Testis (tissue), 3 donors: ENCODE measurements around the gene SELENOM. TPM values are rescaled to one million over a fixed set of nuclear protein-coding genes. Genes with fewer than 3 reads are reported as not detected.

ENCODE experiments used
- DNase-seq: peaks from one replicate; pipeline ENCODE4 v3.0.0-alpha.2; 2019
- H3K27ac ChIP-seq, 2 donors: fragments of 200-600 bp; sonication (generic); one replicate each; pipeline ENCODE4 v1.5.1; 2019
- H3K27me3 ChIP-seq: fragments of 200-600 bp; sonication (generic); one replicate; pipeline ENCODE4 v1.5.1; 2019
- H3K36me3 ChIP-seq: fragments of 200-600 bp; sonication (generic); one replicate; pipeline ENCODE4 v1.5.1; 2017; ENCODE audit warnings: low read depth; ENCODE audit errors: missing control alignments
- H3K4me1 ChIP-seq: fragments of 200-600 bp; sonication (generic); one replicate; pipeline ENCODE4 v1.5.1; 2019
- H3K4me3 ChIP-seq, 2 donors: fragments of 200-600 bp; sonication (generic); one replicate each; pipeline ENCODE4 v1.5.1; 2017 to 2019
- H3K9me3 ChIP-seq: fragments of 200-600 bp; sonication (generic); one replicate; pipeline ENCODE4 v1.5.1; 2017
- POLR2A ChIP-seq: fragments of 450-650 bp; IDR thresholded peaks from one replicate; pipeline ENCODE4 v1.6.1; 2017; ENCODE audit warnings: antibody characterized with exemption, mild to moderate bottlenecking, moderate library complexity
- WGBS, 2 donors: methylation state at CpG; one replicate each; pipeline ENCODE4 v1.1.5; 2018; 5-methylcytosine and 5-hydroxymethylcytosine counted together
- intact Hi-C: fragments of 100-400 bp; cut with DNase I; formaldehyde crosslinking; loops from one replicate; pipeline ENCODE4 v1.15.1; 2023; ENCODE audit warnings: low total_unique reads
- polyA plus RNA-seq: library from polyadenylated mRNA; stranded (reverse); fragments of 350-450 nt; fragmentation: Illumina TruSeq; extraction: RNeasy Lipid Tissue Mini Kit (QIAGEN cat#74804); gene quantifications from one replicate; pipeline ENCODE4 v1.2.3, GENCODE V29; 2014; ENCODE audit warnings: low read depth, low replicate concordance; ENCODE audit not compliant: insufficient read depth
- total RNA-seq, 2 donors: library from RNA; depleted of rRNA; stranded (reverse); fragments of >200 nt; gene quantifications; one replicate each; pipeline ENCODE4 v1.2.3, GENCODE V29; 2016
- TF ChIP-seq, protein P1 (sequence below), 3 experiments: fragments of 450-650 bp in 2 of 3; fragments of 200-600 bp in 1 of 3; sonication (generic) in 1 of 3; IDR thresholded peaks; one replicate each; pipeline ENCODE4 v1.5.1; 2016 to 2019; ENCODE audit warnings: antibody characterized with exemption in 3 of 3, mild to moderate bottlenecking in 2 of 3, moderate library complexity in 1 of 3

Gene SELENOM
- total and polyA plus RNA-seq, 3 donors from 2014 or later: 77.4 to 102 (median 82.8) TPM

DNA sequence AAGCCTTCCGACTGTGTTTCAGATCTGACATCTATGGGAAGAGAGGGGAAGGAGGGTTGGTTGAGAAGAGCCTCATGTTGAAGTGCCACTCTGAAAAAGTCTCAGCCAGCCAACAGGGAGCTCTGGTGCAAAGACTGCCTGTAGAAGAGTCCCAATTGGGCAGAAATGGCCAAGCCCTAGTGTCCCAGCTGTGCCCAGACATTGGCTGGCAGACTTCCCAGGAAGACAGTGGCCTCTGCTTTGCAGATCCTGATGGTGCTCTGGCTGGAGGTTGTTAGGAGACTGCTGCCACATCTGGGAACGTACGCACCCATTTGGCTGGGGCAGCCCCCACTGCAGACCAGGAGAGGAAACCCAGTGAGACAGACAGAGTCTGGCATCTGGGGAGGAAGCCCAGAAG, 36.2 kb upstream of the SELENOM start:
- 76 to 79% methylated on average over 3 of the region's 3 CpGs for WGBS, 2 donors

DNA sequence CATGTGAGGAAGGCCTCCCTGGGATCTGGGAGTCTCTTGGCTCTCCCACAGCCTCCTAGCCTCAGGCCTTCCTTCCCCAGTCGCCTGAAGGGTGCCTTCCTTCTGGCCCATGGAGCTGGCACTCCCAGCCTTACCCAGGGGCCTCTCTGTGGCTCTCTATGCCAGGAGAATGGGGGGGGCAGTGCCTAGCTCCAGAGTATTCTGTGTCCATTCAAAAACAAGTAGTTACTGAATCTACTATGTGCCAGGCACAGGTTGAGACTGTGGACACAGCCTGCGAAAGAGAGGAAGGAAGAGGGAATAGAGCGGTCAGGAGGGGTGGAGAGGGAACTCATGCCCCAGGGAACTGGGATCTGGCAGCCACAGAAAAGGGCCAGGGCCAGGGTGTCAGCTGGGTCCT, 35.7 kb upstream of the SELENOM start:
- no peak for TF ChIP-seq POLR2A
- TF ChIP-seq, protein P1, sequence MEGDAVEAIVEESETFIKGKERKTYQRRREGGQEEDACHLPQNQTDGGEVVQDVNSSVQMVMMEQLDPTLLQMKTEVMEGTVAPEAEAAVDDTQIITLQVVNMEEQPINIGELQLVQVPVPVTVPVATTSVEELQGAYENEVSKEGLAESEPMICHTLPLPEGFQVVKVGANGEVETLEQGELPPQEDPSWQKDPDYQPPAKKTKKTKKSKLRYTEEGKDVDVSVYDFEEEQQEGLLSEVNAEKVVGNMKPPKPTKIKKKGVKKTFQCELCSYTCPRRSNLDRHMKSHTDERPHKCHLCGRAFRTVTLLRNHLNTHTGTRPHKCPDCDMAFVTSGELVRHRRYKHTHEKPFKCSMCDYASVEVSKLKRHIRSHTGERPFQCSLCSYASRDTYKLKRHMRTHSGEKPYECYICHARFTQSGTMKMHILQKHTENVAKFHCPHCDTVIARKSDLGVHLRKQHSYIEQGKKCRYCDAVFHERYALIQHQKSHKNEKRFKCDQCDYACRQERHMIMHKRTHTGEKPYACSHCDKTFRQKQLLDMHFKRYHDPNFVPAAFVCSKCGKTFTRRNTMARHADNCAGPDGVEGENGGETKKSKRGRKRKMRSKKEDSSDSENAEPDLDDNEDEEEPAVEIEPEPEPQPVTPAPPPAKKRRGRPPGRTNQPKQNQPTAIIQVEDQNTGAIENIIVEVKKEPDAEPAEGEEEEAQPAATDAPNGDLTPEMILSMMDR (IDR thresholded peaks at IDR 0.05): no peak
- intact Hi-C loops: loop anchor here (10.0 kb wide), 1 partner anchor 48 kb away; no protein-coding TSS in a partner anchor
- Histone ChIP-seq H3K4me1 (no peaks in the 10 kb centered on the region), H3K36me3 (no peaks in the 10 kb centered on the region), H3K27me3 (no peaks in the 10 kb centered on the region), H3K4me3 (no peak overlapping the region), H3K9me3 (no peaks in the 10 kb centered on the region), H3K27ac (no peak overlapping the region)
- 77 to 80% methylated on average over 2 to 3 of the region's 3 CpGs for whole genome bisulfite sequencing, 2 donors
- DNase-seq: no peak

More for the DNA sequence above, 36.2 kb upstream of the SELENOM start:
- no peaks in the 10 kb centered on the region for H3K4me1 ChIP-seq
- H3K27ac ChIP-seq: no peak overlapping the region
- intact Hi-C loops: loop anchor here (10.0 kb wide), 1 partner anchor 49 kb away; no protein-coding TSS in a partner anchor
- no peaks in the 10 kb centered on the region for H3K27me3 ChIP-seq
- no peaks in the 10 kb centered on the region for H3K9me3 ChIP-seq
- H3K4me3 ChIP-seq: no peak overlapping the region
- no peaks in the 10 kb centered on the region for H3K36me3 ChIP-seq
- TF ChIP-seq, protein P1 (IDR thresholded peaks at IDR 0.05): no peak
- TF ChIP-seq POLR2A: no peak
- no peak for DNase-seq

DNA sequence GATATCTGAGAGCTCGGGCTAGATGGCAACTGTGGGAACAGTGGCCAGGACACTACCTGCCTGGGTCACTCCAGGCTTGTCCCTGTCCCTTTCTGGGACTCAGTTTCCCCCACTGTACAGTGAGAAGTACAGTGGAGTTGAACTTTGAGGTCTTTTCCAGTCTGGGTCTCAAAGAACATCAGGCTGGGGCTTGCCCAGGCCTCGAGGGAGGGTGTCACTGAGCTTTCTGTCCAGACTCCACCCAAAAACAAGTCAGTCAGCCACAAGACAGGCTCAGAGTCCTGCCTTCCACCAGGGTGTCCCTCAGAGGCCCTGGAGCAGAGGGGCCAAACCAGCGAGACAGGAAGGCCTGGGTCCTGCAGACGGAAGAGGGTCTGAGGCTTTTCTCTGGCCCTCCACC, 34.9 kb upstream of the SELENOM start:
- Histone ChIP-seq H3K4me3 (no peak overlapping the region), H3K4me1 (no peaks in the 10 kb centered on the region), H3K9me3 (no peaks in the 10 kb centered on the region), H3K27me3 (no peaks in the 10 kb centered on the region), H3K36me3 (no peaks in the 10 kb centered on the region), H3K27ac (no peak overlapping the region)
- 88 to 96% methylated on average over 2 to 4 of the region's 4 CpGs for WGBS, 2 donors
- TF ChIP-seq, protein P1 (IDR thresholded peaks at IDR 0.05): no peak
- no peak for TF ChIP-seq POLR2A
- intact Hi-C loops: loop anchor here (10.0 kb wide), 1 partner anchor 47 kb away; no protein-coding TSS in a partner anchor
- no peak for DNase-seq

DNA sequence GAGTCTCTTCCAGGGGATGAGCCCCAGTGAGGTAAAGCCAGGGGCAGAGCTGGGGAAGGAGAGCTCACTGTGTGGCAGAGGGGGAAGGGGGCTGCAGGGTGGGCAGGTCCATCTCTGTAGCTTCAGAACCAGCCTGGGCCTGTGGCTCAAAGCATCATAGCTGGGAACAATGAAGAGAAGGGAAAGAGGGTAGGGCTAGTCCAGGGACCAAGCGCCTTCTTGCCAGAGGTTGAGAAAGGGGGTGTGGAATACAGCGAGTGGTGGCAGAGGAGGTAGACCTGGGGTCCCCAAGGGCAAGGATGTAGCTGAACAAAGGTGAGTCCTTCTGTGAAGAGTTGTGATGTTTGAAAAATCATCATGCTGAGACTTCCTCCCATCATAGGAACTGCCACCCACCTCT, 34.2 kb upstream of the SELENOM start:
- no peaks in the 10 kb centered on the region for H3K36me3 ChIP-seq
- DNase-seq: no peak
- H3K4me3 ChIP-seq: no peak overlapping the region
- intact Hi-C loops: loop anchor here (10.0 kb wide), 1 partner anchor 47 kb away; no protein-coding TSS in a partner anchor
- no peak for TF ChIP-seq POLR2A
- TF ChIP-seq, protein P1 (IDR thresholded peaks at IDR 0.05): no peak
- H3K9me3 ChIP-seq: no peaks in the 10 kb centered on the region
- H3K27ac ChIP-seq: no peak overlapping the region
- 81 to 100% methylated on average over 2 of the region's 2 CpGs for WGBS, 2 donors
- no peaks in the 10 kb centered on the region for H3K27me3 ChIP-seq
- no peaks in the 10 kb centered on the region for H3K4me1 ChIP-seq

DNA sequence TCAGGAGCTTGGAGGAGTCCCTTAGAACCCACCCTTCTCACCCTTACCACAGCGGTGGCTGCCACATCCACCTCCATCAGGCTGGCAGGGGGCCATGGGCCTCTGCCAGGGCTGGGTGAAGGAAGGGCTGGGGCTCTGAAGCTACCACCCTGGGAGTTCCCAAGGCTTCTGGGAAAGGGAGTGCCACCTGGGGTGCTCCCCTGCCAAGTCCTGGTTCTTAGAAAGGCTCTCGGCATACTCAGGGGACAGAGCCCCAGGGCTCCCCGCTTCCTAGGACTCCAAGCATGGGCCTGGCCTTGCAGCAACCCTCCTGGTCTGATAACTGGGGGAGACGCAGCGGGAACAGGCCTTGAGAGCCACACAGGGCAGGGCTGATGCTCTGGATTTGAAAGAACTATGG, 33.4 kb upstream of the SELENOM start:
- DNase-seq: no peak
- H3K9me3 ChIP-seq: no peaks in the 10 kb centered on the region
- H3K27me3 ChIP-seq: no peaks in the 10 kb centered on the region
- intact Hi-C loops: loop anchor here (10.0 kb wide), 1 partner anchor 46 kb away; no protein-coding TSS in a partner anchor
- no peak overlapping the region for H3K27ac ChIP-seq
- H3K4me3 ChIP-seq: no peak overlapping the region
- no peaks in the 10 kb centered on the region for H3K4me1 ChIP-seq
- TF ChIP-seq POLR2A: no peak
- TF ChIP-seq, protein P1 (IDR thresholded peaks at IDR 0.05): no peak
- no peaks in the 10 kb centered on the region for H3K36me3 ChIP-seq
- 20 to 82% methylated on average over 1 to 5 of the region's 5 CpGs for WGBS, 2 donors
